Measurements from ENCODE around the gene SLIT3. TPM values are rescaled to one million over a fixed set of nuclear protein-coding genes. Genes with fewer than 3 reads are reported as not detected.

SLIT3 gene
- polyA plus RNA-seq, 4 donors: 46.4 to 82.0 (median 57.9) TPM

DNA sequence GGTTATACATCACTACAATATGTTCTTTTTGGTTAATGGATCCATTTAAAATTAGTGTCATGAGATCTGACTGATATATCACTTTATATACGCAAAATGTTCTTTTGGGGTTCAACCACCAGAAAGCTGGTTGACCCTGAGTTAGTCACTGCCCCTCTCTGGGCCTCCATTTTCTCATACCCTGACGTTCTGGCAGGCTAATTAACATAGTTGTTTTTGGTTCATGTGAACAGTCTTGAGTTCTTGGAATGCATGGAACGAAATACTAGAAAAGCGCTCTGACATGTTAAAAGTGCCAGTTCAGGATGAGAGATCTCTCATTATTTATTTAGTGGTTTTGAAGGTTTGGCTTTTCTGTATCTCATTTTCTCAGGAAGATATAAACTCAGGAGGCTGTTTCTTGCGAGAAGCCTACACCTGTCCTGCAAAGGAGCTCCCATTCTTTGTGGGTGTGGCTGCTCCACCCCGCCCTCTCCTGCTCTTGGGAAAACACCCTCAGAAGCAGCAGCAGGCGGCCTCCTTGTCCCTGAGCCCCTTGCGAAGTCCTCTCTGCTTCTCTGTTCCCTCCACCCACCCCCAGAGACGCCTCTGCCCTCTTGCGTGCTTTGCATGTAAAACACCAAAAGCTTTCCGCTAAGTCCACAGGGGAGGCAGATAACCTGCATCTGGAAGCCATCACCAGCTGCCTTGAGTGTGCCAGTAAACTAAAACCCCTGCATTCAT, 419.4 kb downstream of the SLIT3 start:
- DNase-seq (ENCODE audit: low read depth in 4 of 4, low spot score in 3 of 4): no peak

DNA sequence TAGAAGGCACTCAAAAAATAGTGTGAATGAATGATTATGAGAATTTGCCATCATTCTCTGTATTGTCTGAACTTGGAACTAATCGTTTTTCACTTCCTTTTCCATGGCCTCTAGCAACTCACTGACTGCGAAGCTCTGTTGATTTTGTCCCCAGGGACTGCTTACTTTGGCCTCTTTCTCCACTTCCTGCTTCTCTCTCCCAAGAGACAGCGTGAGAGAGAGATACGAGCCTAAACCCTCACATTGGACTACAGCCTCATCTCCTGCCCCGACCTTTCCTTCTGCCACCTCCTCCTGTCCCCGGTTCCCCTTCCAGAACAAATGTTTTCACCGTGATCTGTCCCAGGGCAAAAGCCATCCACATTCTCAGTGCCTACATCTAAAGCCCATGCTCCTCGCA, 421.0 kb downstream of the SLIT3 start:
- no peak for DNase-seq (ENCODE audit: low read depth in 4 of 4, low spot score in 3 of 4)

DNA sequence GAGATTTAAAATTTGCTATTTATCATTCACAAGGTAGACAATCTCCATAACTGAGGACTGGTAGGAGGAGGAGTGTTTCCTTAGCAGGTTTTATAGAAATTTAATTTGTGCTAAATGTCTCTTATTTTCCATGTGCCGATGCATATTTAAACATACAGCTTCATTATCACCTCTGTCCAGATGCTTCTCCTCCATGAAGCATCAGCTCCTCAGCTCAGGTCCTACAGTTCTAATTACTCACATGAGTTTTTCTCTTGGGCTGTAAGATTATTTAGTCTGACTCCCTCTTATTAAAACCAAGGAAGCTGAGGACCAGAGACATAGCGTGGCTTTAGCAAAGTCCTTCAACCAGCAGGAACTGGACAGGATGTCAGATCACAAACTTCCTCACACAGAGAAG, 421.6 kb downstream of the SLIT3 start:
- DNase-seq (ENCODE audit: low read depth in 4 of 4, low spot score in 3 of 4): no peak

DNA sequence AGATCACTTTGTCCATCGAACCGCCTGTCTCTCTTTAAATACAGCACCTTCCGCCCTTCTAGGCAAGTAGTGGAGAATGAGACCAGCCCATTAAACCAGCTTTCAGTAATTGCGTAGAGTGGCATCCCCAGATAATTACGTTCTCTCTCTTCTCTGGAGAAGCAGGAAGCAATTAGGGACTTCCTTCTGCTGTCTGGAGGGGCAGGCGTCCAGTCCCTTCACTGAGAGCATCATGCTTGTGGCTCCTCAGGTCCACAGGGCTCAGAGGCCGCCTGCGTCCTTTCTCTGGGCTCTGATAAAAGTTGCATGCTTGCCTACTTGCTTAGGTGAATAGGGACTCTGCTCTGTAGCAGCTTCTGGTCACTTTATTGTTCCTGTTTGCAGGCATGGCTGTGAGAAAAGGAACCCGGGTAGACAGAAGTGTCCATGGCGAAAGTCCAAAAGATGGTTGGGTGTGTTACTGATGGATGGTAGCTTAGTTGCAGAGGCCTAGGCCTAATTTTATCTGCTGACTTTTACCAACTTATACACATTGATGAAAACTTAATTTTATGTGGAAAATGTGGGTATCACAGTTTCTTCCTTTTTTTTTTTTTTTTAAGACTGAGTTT, 422.7 kb downstream of the SLIT3 start:
- no peak for DNase-seq (ENCODE audit: low read depth in 4 of 4, low spot score in 3 of 4)

DNA sequence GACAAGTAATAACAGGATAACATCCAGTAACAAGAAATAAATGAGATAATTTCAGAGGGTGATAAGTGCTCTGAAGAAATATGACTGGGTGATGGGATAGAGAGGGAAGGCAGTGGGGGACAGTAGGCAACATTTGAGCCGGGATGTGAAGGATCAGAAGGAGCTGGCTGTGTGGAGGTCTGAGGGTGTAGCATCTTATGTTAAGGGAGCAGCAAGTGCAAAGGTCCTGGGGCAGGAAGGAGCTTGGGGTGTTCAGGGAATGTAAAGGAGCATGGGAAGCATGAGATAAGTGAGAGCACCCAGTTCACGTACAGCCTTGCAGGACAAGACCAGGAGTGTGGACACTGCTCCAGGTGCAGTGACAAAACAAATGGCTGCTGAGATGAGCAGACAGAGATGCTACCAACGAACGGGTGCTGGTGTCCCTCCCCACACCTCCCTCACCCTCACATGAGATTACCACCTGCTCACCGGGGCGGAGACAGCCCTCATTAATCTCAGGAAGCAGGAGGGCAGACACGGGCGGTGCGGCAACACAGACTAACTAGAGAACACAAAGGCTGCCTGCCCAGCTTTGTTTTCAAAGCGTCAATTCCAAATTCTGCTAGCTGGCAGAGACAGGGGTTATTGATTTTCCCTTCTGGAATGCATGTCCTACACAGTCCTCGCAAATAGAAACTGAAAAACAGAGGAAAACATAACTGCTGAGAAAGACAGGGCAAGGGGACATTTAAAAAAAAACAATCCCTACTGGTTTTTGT, 423.6 kb downstream of the SLIT3 start:
- DNase-seq (ENCODE audit: low read depth in 4 of 4, low spot score in 3 of 4): no peak

DNA sequence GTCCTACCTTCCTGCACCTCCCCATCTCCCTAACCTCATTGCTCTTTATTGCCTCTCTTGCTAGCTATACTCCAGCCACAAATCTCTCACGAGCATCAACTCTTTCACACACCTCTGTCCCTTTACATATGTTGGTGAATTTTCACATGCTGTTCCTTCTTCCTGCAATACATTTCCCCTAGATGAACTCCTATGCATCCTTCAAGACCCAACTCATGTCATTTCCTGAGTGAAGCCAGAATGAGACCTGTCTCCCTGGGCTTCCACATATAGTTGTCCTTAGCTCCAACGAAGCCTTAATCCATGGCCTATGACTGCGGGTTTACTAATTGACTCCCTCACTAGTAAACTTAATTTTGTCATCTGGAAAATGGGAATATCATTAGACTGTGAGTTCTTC, 424.5 kb downstream of the SLIT3 start:
- DNase-seq (ENCODE audit: low read depth in 4 of 4, low spot score in 3 of 4): no peak

DNA sequence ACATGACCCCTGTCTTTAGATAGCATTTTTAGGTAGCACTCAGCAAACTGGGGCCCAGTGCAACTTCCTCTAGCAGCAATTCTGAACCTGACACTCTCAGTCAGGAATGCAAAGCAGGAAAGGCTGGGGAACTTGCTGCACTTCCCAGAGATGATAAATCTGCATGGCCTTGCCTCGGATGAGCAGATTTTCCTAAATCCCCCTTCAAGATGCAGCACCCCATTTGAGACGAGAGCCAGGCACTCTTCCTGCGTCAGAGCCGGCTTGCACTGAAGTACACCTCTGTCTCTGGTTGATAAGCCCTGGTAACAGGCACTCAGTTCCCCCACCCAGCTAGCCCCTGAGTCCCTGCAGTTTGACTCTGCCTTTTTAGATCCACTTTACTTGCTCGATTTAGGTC, 425.1 kb downstream of the SLIT3 start:
- no peak for DNase-seq (ENCODE audit: low read depth in 4 of 4, low spot score in 3 of 4)

DNA sequence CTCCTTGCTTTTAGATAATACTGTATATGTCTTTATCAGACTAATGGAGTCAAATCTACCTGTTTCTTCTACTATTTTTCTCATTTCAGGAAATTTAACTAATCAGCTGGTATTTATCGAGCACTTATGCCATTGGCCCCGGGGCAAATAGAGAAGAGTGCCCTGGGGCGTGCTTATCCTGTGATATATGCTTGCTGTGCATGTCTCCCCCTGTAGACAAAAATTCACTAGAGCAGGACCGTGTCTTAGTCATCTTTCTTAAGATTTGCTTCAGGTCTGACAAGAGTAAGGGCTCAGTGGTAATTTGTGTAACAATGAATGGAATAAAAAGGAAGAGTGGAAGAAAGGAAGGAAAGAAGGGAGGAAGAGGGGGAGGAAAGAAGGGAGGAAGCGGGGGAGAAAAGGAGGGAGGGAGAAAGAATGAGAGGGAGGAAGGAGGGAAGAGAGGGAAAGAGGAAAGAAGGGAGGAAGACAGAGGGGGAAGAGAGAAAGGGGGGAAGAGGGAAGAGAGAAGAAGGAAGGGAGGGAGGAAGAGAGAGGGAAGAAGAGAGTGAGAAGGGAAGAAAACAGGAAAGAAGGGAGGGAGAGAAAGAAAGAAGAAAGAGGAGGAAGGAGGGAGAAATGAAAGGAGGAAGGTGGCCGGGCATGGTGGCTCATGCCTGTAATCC, 426.1 kb downstream of the SLIT3 start:
- no peak for DNase-seq (ENCODE audit: low read depth in 4 of 4, low spot score in 3 of 4)

DNA sequence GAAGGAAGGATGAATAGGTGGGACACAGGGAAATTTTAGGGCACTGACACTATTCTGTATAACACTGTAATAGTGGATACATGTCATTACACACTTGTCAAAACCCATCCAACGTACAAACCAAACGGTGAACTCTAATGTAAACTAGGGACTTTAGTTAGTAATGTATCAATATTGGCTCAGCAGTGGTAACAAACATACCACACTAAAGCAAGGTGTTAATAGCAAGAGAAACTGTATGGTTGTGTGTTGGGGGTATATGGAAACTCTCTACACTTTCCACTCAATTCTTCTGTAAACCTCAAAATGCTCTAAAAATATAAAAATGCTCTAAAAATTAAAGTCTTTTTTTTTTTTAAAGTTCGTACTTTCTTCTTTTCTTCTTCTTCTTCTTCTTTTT, 428.7 kb downstream of the SLIT3 start:
- DNase-seq (ENCODE audit: low read depth in 4 of 4, low spot score in 3 of 4): no peak

DNA sequence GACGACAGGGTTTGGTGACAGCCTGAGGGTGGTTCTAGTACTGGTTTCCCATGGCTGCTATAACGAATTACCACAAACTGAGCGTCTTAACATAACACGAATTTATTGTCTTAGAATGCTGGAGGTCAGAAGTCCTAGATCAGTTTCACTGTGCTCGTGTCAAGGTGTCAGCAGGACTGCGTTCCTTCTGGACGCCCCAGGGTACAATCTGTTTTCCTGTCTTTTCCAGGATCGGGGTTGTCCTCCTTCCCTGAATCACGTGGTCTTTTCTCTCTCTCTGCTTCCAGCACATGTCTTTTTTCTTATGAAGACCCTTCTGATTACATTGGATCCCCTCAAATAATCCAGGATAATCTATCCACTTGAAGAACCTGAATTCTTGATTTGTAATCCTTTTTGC, 430.0 kb downstream of the SLIT3 start:
- DNase-seq (ENCODE audit: low read depth in 4 of 4, low spot score in 3 of 4): no peak

DNA sequence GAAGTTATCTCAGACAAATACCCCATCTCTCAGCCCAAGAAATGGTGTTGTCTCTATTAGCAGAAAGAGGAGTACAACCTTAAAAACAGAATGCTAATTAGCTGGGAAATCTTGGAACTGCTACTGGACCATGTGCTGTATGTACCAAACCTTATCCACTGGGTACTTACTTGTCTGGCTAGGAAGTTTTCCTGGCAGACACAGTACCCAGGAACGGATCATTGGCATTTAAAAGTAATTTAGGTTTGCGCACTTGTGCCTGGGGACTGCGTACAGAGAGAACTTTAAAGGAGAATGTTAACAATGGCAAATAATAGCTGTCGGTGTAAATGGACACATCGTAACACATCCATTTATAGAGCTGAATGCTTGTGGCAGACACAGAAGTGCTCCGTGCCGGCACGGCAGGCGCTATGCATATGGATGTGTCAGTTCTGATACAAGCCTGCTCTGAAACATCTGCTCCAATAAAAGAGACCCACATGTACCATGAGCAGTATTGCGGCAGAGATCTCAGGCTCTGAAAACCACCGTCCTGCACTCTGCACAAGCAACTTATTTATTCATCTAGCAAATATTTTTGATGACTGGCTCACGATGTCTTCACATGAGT, 431.2 kb downstream of the SLIT3 start:
- DNase-seq (ENCODE audit: low read depth in 4 of 4, low spot score in 3 of 4): no peak

DNA sequence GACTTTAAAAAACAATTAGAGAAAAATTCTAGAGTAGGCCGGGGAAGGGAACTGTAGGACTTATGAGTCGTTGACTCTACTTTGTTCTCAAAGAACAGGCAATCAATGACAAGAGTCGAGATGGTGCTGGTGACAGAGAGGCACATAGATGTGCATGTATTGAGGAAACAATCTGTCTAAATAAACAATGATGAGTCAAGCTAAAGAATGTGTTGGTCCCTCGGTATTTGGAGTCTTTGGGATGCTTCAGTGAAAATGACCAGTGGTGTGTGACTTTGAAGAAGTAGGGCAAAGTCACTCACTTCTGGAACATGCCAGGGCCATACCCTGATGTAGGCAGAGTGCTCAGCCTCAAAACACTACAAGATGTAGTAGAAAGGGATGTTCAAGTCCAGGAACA, 433.7 kb downstream of the SLIT3 start:
- no peak for DNase-seq (ENCODE audit: low read depth in 4 of 4, low spot score in 3 of 4)

DNA sequence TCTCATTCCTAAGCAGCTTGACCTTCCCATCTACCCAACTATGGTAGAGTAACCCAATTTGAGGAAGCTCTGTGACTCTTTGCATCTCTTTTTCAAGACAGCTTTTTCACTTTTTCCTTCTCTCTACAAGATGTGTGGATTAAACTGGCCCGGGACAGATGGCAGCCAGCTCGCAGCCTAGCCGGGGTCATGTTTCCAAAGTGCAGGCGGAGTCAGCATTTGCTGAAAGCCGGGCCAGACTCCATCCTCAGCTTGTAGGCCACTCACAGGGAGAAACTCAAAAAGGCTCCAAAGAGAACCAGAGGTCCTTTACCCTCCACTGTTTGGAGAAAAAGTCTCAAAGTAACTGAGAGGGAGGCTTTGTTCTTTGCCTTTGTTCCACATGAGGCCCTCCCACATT, 435.0 kb downstream of the SLIT3 start:
- DNase-seq (ENCODE audit: low read depth in 4 of 4, low spot score in 3 of 4): no peak

DNA sequence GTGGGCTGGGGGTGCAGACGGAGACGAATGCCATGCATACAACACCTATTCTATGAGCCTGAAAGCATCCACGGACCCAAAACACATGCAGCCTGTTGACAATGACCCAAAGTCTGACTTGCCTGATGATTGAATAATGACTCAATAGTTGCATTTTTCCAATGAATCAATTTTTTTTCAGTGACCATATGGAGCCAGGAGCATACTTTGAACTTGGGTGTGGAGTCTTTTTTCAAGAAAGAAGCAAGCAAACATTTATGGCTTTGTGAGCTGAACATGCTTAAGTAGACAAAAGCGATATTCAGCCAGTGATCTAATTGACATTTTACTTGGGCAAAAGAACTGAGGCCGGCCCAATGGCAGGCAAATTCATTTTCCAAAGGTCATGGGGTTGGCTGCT, 437.9 kb downstream of the SLIT3 start:
- no peak for DNase-seq (ENCODE audit: low read depth in 4 of 4, low spot score in 3 of 4)

DNA sequence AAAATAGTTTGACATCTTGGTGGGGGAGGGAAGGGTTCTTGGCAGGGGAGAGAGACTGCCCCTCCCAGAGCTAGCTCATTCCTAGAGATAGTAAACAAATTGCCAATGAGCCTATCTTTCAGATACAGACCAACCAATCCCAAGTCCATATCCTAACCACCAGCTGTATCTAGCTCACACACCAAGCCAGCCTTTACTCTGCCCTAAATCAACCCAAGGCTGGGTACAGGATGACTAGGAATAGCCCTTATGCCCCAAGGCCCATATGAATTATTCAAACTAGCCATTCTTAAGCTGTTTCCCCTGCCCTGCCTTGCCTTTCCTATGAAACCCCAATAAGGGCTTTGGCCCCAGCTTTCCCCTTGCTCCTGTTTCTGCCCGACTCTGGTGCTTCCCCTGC, 440.4 kb downstream of the SLIT3 start:
- no peak for DNase-seq (ENCODE audit: low read depth in 4 of 4, low spot score in 3 of 4)

DNA sequence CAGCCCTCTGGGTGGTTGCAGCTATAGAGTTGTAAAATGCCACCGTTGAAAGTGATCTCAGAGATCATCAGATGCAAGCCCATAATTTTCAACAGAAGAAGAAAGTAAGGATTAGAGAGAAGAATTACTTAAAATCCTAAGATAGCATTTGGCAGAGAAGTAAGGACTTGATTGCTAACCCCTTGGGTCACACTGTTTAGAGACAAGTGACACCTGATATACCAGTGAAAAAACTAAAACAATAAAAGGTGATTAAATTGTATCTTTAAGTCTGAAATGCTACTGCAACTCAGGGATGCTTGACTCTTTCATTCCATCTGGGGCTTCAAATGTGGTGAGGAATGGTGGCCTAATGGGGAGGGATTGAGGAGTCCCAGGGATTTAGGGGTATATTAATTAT, 440.9 kb downstream of the SLIT3 start:
- DNase-seq (ENCODE audit: low read depth in 4 of 4, low spot score in 3 of 4): no peak

DNA sequence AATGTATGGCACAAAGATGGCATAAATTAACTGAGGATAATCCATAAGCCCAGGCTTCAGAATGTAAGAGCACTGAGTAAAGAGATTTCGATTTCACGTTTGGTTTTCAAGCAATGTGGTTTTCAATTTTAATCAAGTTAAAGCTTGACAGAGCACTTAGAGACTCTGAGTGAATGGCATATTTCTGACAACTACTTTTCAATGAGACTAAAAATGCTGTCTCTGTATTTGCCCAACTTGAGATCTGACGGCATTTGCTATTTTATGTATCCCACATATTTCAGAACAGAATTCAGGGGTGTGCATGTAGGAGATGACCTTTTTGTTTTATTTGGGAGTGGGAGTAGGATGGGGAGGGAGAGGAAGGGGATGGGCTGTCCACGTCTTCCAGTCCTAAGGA, 441.5 kb downstream of the SLIT3 start:
- DNase-seq (ENCODE audit: low read depth in 4 of 4, low spot score in 3 of 4): no peak

DNA sequence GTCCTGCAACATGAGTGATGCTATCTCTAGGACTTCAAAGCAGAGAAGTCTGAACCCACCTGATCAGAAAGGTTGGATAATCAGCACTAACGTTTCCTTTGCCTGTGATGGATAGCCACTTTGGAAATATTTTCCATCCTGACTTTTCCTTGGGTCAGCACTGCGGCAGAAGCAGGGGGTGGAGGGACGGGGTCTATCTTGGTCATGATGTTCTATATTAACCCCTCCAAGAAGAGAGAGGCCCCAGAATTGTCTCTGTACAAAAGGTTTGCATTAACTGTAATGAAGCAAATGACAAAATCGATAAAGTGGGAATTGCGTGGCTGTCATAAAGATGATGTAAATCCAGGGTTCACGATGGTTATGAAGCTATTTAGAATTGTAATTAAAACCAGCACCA, 441.9 kb downstream of the SLIT3 start:
- DNase-seq (ENCODE audit: low read depth in 4 of 4, low spot score in 3 of 4): no peak

DNA sequence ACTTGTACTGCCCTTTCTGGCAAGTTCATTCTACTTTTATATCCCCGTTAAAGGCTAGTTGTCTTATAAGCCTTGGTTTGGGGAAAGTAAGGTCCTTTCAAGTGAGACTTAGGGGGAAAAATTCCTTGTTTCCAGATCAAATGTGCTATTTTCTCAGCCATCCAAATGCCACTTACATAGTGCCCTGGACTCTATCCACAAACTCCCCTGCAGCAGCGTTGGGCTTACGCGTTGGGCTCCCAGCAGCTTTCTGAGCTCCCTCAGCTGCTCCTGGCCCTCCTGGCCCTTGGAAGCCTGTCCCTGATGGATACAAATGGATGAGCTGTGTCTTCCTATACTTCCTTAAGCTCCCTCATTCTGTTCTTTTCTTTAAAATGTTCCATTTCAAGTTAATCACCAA, 442.6 kb downstream of the SLIT3 start:
- no peak for DNase-seq (ENCODE audit: low read depth in 4 of 4, low spot score in 3 of 4)

DNA sequence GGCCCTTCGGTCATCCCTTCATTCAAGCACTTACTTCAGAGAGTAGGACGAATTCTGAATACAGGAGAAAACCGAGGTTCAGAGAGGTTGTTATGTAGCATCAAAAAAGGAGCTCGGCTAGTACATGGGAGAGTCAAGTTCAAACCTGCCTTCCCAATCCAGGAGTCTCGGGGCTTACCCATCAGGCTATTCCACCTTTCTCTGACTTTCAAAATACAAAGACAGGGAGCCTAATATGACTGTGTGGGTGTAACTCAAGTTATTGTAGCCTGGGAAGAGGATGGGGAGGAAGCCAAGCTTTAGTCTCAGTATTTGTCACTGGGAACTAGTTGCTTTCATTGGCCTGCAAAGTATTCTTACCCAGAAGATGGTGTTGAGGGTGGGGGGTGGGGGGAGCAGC, 447.0 kb downstream of the SLIT3 start:
- DNase-seq (ENCODE audit: low read depth in 4 of 4, low spot score in 3 of 4): no peak

DNA sequence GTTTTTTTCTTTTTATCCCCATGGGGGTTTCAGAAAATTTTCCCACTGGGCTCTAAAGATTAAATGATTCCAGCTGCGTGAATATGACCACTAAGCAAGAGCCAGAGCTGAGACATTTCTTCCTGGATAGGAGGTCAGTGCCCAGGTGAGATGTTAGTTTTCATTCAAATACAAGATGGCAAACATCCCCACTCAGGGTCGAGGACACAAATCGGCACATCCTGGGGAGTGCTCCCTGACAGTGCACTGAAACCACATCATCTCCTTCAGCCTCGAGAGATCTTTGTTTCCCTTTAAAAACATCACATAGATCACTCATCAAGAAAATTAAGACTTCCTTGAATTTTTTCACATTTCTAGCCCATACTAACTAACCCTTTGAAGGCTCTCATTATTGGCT, 448.6 kb downstream of the SLIT3 start:
- no peak for DNase-seq (ENCODE audit: low read depth in 4 of 4, low spot score in 3 of 4)
